NCI-H510A treated with DMSO at 0.1 percent for 48 hours (cell line): Measurements from ENCODE around the gene METTL26.

Experiments
- DNase-seq: peaks from one replicate; lab custom pipeline; 2025; lab: John Stamatoyannopoulos, UW

METTL26 gene

GRCh38 chr16:658679-659571 is 22.8 kb upstream of the METTL26 start:
- no peak for DNase-seq

- no peak for DNase-seq
Measured at GRCh38 chr16:657487-657886, 21.4 kb upstream of the METTL26 start.

GRCh38 chr16:654034-654433 is 17.9 kb upstream of the METTL26 start:
- DNase-seq: no peak

GRCh38 chr16:652454-653305 is 16.6 kb upstream of the METTL26 start:
- no peak for DNase-seq

GRCh38 chr16:651844-652243 is 15.7 kb upstream of the METTL26 start:
- DNase-seq: no peak

- DNase-seq: no peak
Measured at GRCh38 chr16:649631-650030, 13.5 kb upstream of the METTL26 start.

- DNase-seq: peak; percentile 78
Measured at GRCh38 chr16:648781-649589, 12.9 kb upstream of the METTL26 start, which contains the start of gene WDR90. Gene WDR90 (plus strand): TSS chr16:649365. CDS start chr16:649417, 52 bp downstream.

- peak; percentile 55 for DNase-seq
Measured at GRCh38 chr16:648071-648780, 12.1 kb upstream of the METTL26 start.

GRCh38 chr16:647173-647902 is 11.2 kb upstream of the METTL26 start:
- no peak for DNase-seq

- no peak for DNase-seq
Measured at GRCh38 chr16:646679-647172, 10.6 kb upstream of the METTL26 start.

GRCh38 chr16:645852-646678 is 10.0 kb upstream of the METTL26 start:
- no peak for DNase-seq

- no peak for DNase-seq
Measured at GRCh38 chr16:644556-644955, 8.5 kb upstream of the METTL26 start.

GRCh38 chr16:643050-643368 is 6.9 kb upstream of the METTL26 start:
- no peak for DNase-seq

GRCh38 chr16:642189-643049 is 6.3 kb upstream of the METTL26 start:
- DNase-seq: no peak

GRCh38 chr16:641326-642188 is 5.5 kb upstream of the METTL26 start, which contains the start of gene MCRIP2:
Gene MCRIP2 (plus strand): TSS chr16:641828. CDS start chr16:641992, 164 bp downstream.
- DNase-seq: peak; percentile 49

- DNase-seq: no peak
Measured at GRCh38 chr16:640614-641013, 4.5 kb upstream of the METTL26 start.

GRCh38 chr16:638836-639235 is 2.7 kb upstream of the METTL26 start:
- no peak for DNase-seq
